GM12801 (cell line): ENCODE results near the gene FOXD2.

Experiments used
- TF ChIP-seq, protein P1 (sequence below): IDR thresholded peaks from one replicate; pipeline ENCODE4 v1.5.1; 2011; ENCODE audit warnings: control low read depth; ENCODE audit not compliant: insufficient read length; ENCODE audit errors: extremely low read depth

Gene FOXD2

DNA sequence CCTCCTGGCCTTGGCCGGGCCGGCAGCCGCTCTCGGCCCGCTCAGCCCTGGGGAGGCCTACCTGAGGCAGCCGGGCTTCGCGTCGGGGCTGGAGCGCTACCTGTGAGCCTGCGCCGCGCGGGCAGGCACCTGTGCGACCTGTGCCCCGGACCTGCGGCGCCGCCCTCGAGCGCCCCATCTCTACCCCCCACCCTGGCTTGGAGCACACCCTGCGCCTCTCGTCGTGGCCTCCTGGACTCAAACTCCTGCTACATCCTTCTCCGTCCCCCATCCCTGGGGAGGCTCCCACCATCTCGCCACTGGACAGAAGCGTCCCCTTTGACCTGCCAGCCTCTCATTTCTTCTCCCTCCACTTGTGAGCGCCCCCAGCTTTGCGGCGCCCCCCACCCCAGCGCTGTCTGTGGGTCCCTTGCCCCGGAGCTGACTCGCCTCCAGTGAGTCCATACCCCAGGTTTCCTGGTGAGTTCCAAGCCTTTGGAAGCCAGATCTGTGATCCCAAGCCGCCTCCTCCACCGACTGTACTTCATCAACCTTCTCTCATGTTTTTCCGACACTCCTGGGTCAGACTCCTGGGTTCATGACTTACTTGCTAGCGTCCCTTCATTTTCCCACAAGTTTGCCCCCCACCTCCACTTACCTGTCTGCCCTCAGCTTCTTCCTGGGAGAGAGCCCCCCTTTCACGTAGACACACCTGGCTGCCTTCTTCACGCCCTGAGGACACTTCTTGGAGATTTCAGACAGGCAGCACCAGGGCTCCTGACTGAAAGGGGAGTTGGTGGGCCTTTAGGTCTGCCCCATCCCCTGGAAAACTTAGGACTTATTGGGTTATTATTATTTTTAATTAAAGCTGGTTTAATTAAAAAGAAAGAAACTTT lies 20.4 kb upstream of the FOXD2 start:
- TF ChIP-seq, protein P1, sequence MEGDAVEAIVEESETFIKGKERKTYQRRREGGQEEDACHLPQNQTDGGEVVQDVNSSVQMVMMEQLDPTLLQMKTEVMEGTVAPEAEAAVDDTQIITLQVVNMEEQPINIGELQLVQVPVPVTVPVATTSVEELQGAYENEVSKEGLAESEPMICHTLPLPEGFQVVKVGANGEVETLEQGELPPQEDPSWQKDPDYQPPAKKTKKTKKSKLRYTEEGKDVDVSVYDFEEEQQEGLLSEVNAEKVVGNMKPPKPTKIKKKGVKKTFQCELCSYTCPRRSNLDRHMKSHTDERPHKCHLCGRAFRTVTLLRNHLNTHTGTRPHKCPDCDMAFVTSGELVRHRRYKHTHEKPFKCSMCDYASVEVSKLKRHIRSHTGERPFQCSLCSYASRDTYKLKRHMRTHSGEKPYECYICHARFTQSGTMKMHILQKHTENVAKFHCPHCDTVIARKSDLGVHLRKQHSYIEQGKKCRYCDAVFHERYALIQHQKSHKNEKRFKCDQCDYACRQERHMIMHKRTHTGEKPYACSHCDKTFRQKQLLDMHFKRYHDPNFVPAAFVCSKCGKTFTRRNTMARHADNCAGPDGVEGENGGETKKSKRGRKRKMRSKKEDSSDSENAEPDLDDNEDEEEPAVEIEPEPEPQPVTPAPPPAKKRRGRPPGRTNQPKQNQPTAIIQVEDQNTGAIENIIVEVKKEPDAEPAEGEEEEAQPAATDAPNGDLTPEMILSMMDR, result no peak

DNA sequence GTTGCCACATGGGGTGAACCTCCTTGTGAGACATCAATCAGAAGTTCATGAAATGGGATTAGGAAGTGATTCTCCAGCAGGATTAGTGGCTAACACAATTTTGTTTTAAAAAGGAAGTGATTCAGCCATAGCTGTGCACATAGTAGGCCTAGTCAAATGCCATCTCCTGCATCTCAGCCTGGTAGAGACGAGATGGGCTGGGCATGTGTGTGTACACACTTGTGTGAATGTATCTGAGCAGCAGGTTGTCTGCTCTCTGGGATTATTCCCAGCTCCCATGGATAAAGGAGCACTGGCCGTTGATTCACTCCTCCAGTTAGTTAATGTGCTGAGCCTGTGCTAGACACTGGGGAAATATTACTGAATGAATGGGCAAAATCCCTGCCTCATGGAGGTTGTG lies 19.7 kb upstream of the FOXD2 start:
- TF ChIP-seq, protein P1, result no peak

DNA sequence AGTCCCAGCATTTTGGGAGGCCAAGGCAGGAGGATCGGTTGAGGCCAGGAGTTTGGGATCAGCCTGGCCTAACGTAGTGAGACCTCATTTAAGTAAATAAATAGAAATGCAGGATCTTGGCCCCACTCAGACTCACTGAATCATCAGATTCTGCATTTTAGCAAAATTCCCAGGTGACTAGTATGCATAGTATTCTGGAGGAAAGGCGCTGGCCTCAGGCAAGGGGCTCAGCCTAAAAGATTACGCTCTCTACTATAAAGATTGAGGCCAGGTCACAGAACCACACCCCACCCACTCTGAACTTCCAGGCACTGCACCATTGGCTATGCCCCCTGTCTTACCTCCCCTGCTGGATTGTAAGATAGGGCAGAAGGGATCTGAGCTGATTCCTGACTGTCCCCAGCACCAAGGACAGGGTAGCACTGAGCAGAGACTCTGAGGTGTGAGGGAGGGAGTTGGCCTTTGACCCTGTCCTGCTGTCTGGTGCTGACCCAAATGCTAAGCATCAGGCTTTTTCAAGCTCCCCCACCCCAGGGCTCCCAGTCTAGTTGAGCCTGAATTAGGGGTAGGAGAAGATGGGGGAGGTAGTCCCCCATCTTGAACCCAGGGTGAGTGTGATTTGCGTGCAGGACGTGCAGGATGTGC lies 19.0 kb upstream of the FOXD2 start:
- TF ChIP-seq, protein P1, result no peak

GRCh38 chr1:47420547-47420946 lies 17.3 kb upstream of the FOXD2 start:
- TF ChIP-seq, protein P1, result no peak

DNA sequence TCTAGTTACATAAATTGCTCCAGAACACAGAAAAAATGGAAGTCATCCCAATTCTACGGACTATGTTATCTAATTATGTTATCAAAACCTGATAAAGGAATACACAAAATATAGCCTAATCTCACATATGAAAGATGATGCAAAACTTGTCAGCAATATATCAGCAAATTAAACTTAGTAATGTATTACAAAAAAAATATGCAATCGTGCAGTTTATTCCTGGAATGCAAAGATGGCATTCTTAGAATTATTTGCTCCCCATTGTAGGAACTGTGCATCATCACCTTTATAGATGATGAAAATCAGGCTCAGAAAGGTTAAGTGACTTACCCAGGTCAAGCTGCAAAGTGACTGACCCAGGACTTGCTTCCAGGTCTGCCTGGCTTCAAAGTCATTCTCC lies 14.0 kb upstream of the FOXD2 start:
- TF ChIP-seq, protein P1, result no peak

DNA sequence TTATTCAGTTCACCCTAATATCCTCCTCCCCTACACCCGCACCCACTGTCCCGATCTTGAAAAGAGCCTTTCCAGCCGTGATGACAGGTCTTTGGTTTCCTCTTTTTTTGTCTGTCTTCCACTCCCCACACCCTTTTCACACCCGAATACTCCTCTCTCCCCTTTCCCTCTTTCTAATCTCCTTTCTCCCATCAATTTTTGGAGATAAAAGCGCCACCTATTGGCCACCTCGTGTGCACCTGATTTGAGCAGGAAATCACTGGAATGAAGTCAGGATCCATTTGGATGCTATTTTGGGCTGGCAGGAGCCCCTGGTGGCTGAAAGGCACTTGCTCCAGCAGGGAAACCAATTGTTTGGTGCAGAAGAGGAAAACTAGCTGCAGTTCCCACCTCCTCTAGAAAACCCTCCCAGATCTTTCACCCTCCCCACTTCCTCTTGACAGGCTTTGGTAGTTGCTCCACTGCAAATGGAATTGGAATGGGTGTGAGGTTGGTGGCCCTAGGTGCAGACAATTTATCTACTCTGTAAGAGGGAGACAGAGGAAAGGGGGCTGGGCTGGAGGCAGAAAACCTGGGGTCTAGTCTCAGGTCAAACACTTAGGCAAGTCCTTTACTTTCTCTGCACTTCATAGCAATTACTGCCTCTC lies 13.4 kb upstream of the FOXD2 start:
- TF ChIP-seq, protein P1, result no peak

DNA sequence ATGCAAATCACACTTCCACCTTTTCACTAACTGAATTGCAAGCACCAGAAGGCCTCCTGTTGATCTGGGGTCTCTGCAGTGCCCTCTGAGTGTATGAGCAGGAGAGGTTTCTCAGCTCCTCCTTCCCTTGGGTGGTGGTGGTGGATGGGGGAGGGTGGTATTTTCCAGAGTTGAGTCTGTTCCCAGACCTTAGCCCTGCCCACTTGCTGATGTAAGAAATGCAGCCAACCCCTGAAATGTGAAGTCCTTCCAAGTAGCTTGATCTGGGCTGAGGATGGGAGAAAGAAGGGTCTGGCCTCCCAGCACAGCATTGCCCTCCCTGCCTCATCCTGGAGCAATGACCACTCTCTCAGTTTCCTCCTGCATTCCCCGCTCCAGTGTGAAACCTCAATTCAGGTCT lies 6.3 kb upstream of the FOXD2 start:
- TF ChIP-seq, protein P1, result no peak
